HepG2 (cell line): ENCODE measurements around the gene CC2D1A. TPM values are rescaled to one million over a fixed set of nuclear protein-coding genes. Genes with fewer than 3 reads are reported as not detected.
A peak's percentile ranks its signal among the peaks of the same experiment; 100 is the strongest.

ENCODE experiments used
- ATAC-seq: fragments of 200-7000 bp; cut with Tn5 transposase; 3 replicates; pipeline ENCODE4 v1.9.1; 2020; ENCODE audit warnings: mild to moderate bottlenecking, moderate library complexity
- BruUV-seq: library from RNA; stranded (reverse); fragments of 400-500 nt; replicated peaks from 2 replicates; lab custom pipeline; 2021; lab: Mats Ljungman, UMichigan
- CTCF ChIA-PET: fragments of 300-600 bp; formaldehyde crosslinking; extraction: SDS; loops from one replicate; lab custom pipeline; 2021; ENCODE audit warnings: low total read pairs, inconsistent platforms, low intra/inter-chr PET ratio; lab: Yijun Ruan, JAX
- POLR2A ChIA-PET: fragments of 350-600 bp; sonication (Branson Sonifier 250); formaldehyde crosslinking; loops from one replicate; lab custom pipeline; 2020; ENCODE audit warnings: antibody characterized with exemption, inconsistent platforms; lab: Yijun Ruan, JAX
- DNase-seq: peaks from one replicate; pipeline ENCODE4 v3.0.0-alpha.2; 2015; ENCODE audit warnings: low spot score
- FAIRE-seq: peaks from 3 replicates; lab custom pipeline; 2011; peaks lifted over from hg19 to GRCh38; lab: Jason Lieb, UNC
- H2AFZ ChIP-seq: one replicate; pipeline ENCODE4 v1.6.1; 2011; ENCODE audit warnings: low read length, inconsistent platforms
- H3K27ac ChIP-seq: fragments of 300-600 bp; 3 replicates; pipeline ENCODE4 v1.8.0; 2011; ENCODE audit warnings: mixed run types, mild to moderate bottlenecking, mixed read lengths, low read length, inconsistent platforms; ENCODE audit not compliant: insufficient read depth; ENCODE audit errors: extremely low read length
- H3K27me3 ChIP-seq, 2 experiments: fragments of 200-600 bp in 1 of 2; 2 replicates in 1 of 2; 3 replicates in 1 of 2; pipeline versions ENCODE4 v1.6.0 to v1.8.0; 2011; ENCODE audit warnings: low read length in 2 of 2, mild to moderate bottlenecking in 2 of 2, moderate library complexity in 2 of 2, inconsistent platforms in 1 of 2; ENCODE audit not compliant: insufficient read depth in 2 of 2, control insufficient read depth in 1 of 2
- H3K36me3 ChIP-seq, 2 experiments: fragments of 200-600 bp in 1 of 2; replicated peaks in 1 of 2; 2 replicates in 1 of 2; 3 replicates in 1 of 2; pipeline versions ENCODE4 v1.5.1 to v1.8.0; 2011; ENCODE audit warnings: low read length in 2 of 2, inconsistent platforms in 1 of 2; ENCODE audit not compliant: insufficient read depth in 2 of 2, control insufficient read depth in 1 of 2
- H3K4me1 ChIP-seq: 2 replicates; pipeline ENCODE4 v1.5.1; 2012; ENCODE audit warnings: low read length, inconsistent platforms; ENCODE audit not compliant: insufficient read depth
- H3K4me2 ChIP-seq: 2 replicates; pipeline ENCODE4 v1.6.0; 2011; ENCODE audit warnings: low read depth, low read length, inconsistent platforms
- H3K4me3 ChIP-seq, 3 experiments: fragments of 200-600 bp in 1 of 3; sonication (generic), shearing (Covaris generic) in 1 of 3; replicated peaks in 1 of 3; 2 replicates each; pipeline ENCODE4 v1.5.1; 2011 to 2016; ENCODE audit warnings: low read length in 3 of 3, inconsistent platforms in 2 of 3, low read depth in 2 of 3, mild to moderate bottlenecking in 2 of 3, control low read depth in 1 of 3, mixed read lengths in 1 of 3; ENCODE audit not compliant: insufficient read depth in 1 of 3
- H3K79me2 ChIP-seq: one replicate; pipeline ENCODE4 v1.6.1; 2011; ENCODE audit warnings: low read length, inconsistent platforms; ENCODE audit not compliant: insufficient read depth
- H3K9ac ChIP-seq: 2 replicates; pipeline ENCODE4 v1.6.0; 2011; ENCODE audit warnings: mild to moderate bottlenecking, low read depth, low read length, inconsistent platforms; ENCODE audit not compliant: insufficient read depth
- H3K9me3 ChIP-seq: 2 replicates; pipeline ENCODE4 v1.5.1; 2012; ENCODE audit warnings: mild to moderate bottlenecking, low read length
- H4K20me1 ChIP-seq: 2 replicates; pipeline ENCODE4 v1.6.0; 2011; ENCODE audit warnings: inconsistent platforms, mild to moderate bottlenecking, low read length, moderate library complexity; ENCODE audit not compliant: insufficient read depth
- CHD4 ChIP-seq: fragments of 200-600 bp; sonication (generic); IDR thresholded peaks from 2 replicates; pipeline ENCODE4 v1.7.0; 2017; ENCODE audit warnings: mild to moderate bottlenecking, low read length, borderline replicate concordance
- FLYWCH1 ChIP-seq: sonication (generic); formaldehyde crosslinking; IDR thresholded peaks from 2 replicates; pipeline ENCODE4 v1.8.1; 2023; ENCODE audit warnings: mild to moderate bottlenecking, missing genetic modification reagents
- HOXA5 ChIP-seq: sonication (generic); formaldehyde crosslinking; IDR thresholded peaks from 2 replicates; pipeline ENCODE4 v1.4.0; 2020; ENCODE audit warnings: missing genetic modification reagents
- MAFF ChIP-seq: IDR thresholded peaks from 2 replicates; pipeline ENCODE4 v1.6.1; 2011; ENCODE audit warnings: low read depth, low read length, improper control_type of control experiment
- NKX3-1 ChIP-seq: sonication (generic); formaldehyde crosslinking; IDR thresholded peaks from 2 replicates; pipeline ENCODE4 v1.5.0; 2020; ENCODE audit warnings: missing genetic modification reagents
- ZNF34 ChIP-seq: sonication (generic); formaldehyde crosslinking; IDR thresholded peaks from 2 replicates; pipeline ENCODE4 v1.4.0; 2020; ENCODE audit warnings: mild to moderate bottlenecking, missing genetic modification reagents, borderline replicate concordance
- ZNF558 ChIP-seq: sonication (generic); formaldehyde crosslinking; IDR thresholded peaks from 2 replicates; pipeline ENCODE4 v1.9.0; 2022; ENCODE audit warnings: mild to moderate bottlenecking, missing genetic modification reagents, borderline replicate concordance
- ZNF629 ChIP-seq: sonication (generic); formaldehyde crosslinking; conservative IDR thresholded peaks from 2 replicates; pipeline ENCODE4 v1.5.0; 2020; ENCODE audit warnings: missing genetic modification reagents
- WGBS: methylation state at CpG from one replicate; pipeline ENCODE4 v1.1.6; 2017; ENCODE audit warnings: low lambda C conversion rate; 5-methylcytosine and 5-hydroxymethylcytosine counted together
- in situ Hi-C: cut with HindIII; loops from 2 replicates; pipeline ENCODE4 v1.10.0; 2017; ENCODE audit warnings: low pct_unique_long_range_greater_than_20kb; ENCODE audit not compliant: extremely low pct_ligation_motif_present
- intact Hi-C: fragments of 100-400 bp; cut with micrococcal nuclease; formaldehyde crosslinking; loops from one replicate; pipeline ENCODE4 v1.10.0; 2022; ENCODE audit not compliant: unreplicated experiment
- polyA plus RNA-seq, 8 experiments: library from polyadenylated mRNA; depleted of rRNA in 3 of 8; stranded (reverse) in 7 of 8; unstranded in 1 of 8; fragments of >200 nt; fragmentation: Illumina TruSeq in 4 of 8; extraction: Trizol in 4 of 8; gene quantifications; 2 replicates each; pipeline versions ENCODE4 v1.2.1 to v1.2.3, GENCODE V29; 2011 to 2016; ENCODE audit warnings: low read depth in 4 of 8, missing spikeins in 1 of 8, mixed read lengths in 1 of 8; ENCODE audit not compliant: insufficient read depth in 1 of 8
- total RNA-seq, 5 experiments: library from RNA; depleted of rRNA; stranded (reverse); fragments of >200 nt; fragmentation: Illumina TruSeq; extraction: Trizol; gene quantifications; 2 replicates each; pipeline ENCODE4 v1.2.3, GENCODE V29; 2016; ENCODE audit warnings: low read depth in 1 of 5
- TF ChIP-seq, protein P1 (sequence below): sonication (generic); formaldehyde crosslinking; IDR thresholded peaks from 2 replicates; pipeline ENCODE4 v1.5.0; 2020; ENCODE audit warnings: mild to moderate bottlenecking, missing genetic modification reagents
- TF ChIP-seq, protein P2 (sequence below): sonication (generic); formaldehyde crosslinking; IDR thresholded peaks from 2 replicates; pipeline ENCODE4 v1.4.0; 2020; ENCODE audit warnings: low read depth, mild to moderate bottlenecking, missing genetic modification reagents
- TF ChIP-seq, protein P3 (sequence below): sonication (generic); formaldehyde crosslinking; IDR thresholded peaks from 2 replicates; pipeline ENCODE4 v1.8.0; 2022; ENCODE audit warnings: low read depth, missing genetic modification reagents
- TF ChIP-seq, protein P4 (sequence below): sonication (generic); formaldehyde crosslinking; IDR thresholded peaks from 2 replicates; pipeline ENCODE4 v1.4.0; 2020; ENCODE audit warnings: mild to moderate bottlenecking, missing genetic modification reagents
- TF ChIP-seq, protein P5 (sequence below): sonication (generic); formaldehyde crosslinking; IDR thresholded peaks from 2 replicates; pipeline ENCODE4 v1.9.0; 2021; ENCODE audit warnings: mild to moderate bottlenecking, missing genetic modification reagents

CC2D1A gene
- total and polyA plus RNA-seq, 2 of the 13 experiments (the other 11 are each of a cell fraction or from before 2014, with no cell fraction given) = 9.7 to 11.5 TPM

DNA sequence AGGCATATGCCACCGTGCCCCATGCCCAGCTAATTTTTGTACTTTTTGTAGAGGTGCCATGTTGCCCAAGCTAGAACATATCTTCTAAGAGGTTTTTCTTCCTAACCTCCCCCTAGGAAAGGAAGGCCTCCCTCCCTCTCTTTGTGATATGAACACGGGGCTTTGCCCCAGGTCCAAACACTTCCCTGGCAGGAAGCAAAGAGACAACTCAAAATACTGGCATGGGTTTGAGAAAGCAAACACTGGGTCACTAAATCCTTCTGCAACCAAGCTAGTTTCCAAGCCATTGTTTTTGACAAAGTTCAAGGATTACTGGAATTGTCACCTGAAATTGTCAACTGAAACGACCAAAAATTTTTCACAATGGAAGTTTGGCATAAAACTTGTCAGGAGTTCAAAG lies 8.8 kb downstream of the CC2D1A start (continued):
- TF ChIP-seq, protein P1, sequence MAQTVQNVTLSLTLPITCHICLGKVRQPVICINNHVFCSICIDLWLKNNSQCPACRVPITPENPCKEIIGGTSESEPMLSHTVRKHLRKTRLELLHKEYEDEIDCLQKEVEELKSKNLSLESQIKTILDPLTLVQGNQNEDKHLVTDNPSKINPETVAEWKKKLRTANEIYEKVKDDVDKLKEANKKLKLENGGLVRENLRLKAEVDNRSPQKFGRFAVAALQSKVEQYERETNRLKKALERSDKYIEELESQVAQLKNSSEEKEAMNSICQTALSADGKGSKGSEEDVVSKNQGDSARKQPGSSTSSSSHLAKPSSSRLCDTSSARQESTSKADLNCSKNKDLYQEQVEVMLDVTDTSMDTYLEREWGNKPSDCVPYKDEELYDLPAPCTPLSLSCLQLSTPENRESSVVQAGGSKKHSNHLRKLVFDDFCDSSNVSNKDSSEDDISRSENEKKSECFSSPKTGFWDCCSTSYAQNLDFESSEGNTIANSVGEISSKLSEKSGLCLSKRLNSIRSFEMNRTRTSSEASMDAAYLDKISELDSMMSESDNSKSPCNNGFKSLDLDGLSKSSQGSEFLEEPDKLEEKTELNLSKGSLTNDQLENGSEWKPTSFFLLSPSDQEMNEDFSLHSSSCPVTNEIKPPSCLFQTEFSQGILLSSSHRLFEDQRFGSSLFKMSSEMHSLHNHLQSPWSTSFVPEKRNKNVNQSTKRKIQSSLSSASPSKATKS = no peak
- TF ChIP-seq NKX3-1 (no peak), ZNF34 (no peak), MAFF (no peak), FLYWCH1 (CRISPR knock-in tag) (no peak)
- TF ChIP-seq, protein P2, sequence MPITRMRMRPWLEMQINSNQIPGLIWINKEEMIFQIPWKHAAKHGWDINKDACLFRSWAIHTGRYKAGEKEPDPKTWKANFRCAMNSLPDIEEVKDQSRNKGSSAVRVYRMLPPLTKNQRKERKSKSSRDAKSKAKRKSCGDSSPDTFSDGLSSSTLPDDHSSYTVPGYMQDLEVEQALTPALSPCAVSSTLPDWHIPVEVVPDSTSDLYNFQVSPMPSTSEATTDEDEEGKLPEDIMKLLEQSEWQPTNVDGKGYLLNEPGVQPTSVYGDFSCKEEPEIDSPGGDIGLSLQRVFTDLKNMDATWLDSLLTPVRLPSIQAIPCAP = no peak
- TF ChIP-seq, protein P3, sequence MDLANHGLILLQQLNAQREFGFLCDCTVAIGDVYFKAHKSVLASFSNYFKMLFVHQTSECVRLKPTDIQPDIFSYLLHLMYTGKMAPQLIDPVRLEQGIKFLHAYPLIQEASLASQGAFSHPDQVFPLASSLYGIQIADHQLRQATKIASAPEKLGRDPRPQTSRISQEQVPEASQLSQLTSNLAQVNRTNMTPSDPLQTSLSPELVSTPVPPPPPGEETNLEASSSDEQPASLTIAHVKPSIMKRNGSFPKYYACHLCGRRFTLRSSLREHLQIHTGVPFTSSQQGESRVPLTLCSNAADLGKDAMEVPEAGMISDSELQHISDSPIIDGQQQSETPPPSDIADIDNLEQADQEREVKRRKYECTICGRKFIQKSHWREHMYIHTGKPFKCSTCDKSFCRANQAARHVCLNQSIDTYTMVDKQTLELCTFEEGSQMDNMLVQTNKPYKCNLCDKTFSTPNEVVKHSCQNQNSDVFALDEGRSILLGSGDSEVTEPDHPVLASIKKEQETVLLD = no peak
- TF ChIP-seq, protein P4, sequence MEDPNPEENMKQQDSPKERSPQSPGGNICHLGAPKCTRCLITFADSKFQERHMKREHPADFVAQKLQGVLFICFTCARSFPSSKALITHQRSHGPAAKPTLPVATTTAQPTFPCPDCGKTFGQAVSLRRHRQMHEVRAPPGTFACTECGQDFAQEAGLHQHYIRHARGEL = no peak

DNA sequence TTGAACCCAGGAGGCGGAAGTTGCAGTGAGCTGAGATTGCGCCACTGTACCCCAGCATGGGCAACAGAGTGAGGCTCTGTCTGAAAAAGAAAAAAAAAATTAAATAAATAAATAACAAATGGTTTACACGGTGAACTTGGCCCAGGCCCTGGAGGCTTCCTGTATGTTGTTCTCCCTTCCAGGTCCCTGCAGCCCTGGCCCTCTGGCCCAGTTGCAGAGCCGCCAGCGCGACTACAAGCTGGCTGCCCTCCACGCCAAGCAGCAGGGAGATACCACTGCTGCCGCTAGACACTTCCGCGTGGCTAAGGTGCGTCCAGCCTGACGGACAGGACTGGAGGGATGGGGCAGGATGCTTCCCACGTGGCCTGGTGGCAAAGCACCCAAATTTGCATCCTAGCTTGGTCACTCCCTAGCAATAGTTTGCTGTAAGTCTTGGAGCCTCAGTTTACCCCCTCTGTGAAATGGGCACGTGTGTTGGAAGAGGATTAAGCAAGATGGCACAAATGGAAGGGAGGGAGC lies 11.9 kb downstream of the CC2D1A start:
- DNase-seq (no peak), ATAC-seq (no peak), FAIRE-seq (no peak)
- Histone ChIP-seq H3K36me3 (peaks cover 9 to 52% of the 10 kb centered on the region in 2 experiments; a peak in 4 of 5 replicates), H3K27me3 (no peaks in the 10 kb centered on the region), H3K4me3 (no peak overlapping the region), H2AFZ (no peak overlapping the region), H3K4me1 (no peaks in the 10 kb centered on the region), H3K27ac (peak overlapping the region; percentile 22), H3K9me3 (peaks cover 5% of the 10 kb centered on the region; the same call in 1 of the 2 replicates), H3K79me2 (no peaks in the 10 kb centered on the region), H4K20me1 (no peaks in the 10 kb centered on the region), H3K4me2 (no peak overlapping the region), H3K9ac (no peak overlapping the region)
- BruUV-seq = no TSS peak
- 90% methylated on average over 12 of the region's 14 CpGs for WGBS
- intact Hi-C loops = no loop called here
- CTCF ChIA-PET = no interaction called here
- POLR2A ChIA-PET = no interaction called here
- in situ Hi-C loops = no loop called here
- TF ChIP-seq, protein P5, sequence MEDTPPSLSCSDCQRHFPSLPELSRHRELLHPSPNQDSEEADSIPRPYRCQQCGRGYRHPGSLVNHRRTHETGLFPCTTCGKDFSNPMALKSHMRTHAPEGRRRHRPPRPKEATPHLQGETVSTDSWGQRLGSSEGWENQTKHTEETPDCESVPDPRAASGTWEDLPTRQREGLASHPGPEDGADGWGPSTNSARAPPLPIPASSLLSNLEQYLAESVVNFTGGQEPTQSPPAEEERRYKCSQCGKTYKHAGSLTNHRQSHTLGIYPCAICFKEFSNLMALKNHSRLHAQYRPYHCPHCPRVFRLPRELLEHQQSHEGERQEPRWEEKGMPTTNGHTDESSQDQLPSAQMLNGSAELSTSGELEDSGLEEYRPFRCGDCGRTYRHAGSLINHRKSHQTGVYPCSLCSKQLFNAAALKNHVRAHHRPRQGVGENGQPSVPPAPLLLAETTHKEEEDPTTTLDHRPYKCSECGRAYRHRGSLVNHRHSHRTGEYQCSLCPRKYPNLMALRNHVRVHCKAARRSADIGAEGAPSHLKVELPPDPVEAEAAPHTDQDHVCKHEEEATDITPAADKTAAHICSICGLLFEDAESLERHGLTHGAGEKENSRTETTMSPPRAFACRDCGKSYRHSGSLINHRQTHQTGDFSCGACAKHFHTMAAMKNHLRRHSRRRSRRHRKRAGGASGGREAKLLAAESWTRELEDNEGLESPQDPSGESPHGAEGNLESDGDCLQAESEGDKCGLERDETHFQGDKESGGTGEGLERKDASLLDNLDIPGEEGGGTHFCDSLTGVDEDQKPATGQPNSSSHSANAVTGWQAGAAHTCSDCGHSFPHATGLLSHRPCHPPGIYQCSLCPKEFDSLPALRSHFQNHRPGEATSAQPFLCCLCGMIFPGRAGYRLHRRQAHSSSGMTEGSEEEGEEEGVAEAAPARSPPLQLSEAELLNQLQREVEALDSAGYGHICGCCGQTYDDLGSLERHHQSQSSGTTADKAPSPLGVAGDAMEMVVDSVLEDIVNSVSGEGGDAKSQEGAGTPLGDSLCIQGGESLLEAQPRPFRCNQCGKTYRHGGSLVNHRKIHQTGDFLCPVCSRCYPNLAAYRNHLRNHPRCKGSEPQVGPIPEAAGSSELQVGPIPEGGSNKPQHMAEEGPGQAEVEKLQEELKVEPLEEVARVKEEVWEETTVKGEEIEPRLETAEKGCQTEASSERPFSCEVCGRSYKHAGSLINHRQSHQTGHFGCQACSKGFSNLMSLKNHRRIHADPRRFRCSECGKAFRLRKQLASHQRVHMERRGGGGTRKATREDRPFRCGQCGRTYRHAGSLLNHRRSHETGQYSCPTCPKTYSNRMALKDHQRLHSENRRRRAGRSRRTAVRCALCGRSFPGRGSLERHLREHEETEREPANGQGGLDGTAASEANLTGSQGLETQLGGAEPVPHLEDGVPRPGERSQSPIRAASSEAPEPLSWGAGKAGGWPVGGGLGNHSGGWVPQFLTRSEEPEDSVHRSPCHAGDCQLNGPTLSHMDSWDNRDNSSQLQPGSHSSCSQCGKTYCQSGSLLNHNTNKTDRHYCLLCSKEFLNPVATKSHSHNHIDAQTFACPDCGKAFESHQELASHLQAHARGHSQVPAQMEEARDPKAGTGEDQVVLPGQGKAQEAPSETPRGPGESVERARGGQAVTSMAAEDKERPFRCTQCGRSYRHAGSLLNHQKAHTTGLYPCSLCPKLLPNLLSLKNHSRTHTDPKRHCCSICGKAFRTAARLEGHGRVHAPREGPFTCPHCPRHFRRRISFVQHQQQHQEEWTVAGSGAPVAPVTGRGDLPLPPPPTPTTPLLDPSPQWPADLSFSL (CRISPR knock-in tag) = no peak
- TF ChIP-seq HOXA5 (CRISPR knock-in tag) = no peak
- 0 out of 2 replicates have a peak, but pooled peaks have one; percentile 33 for TF ChIP-seq CHD4
- peak; percentile 96 for TF ChIP-seq ZNF629
- TF ChIP-seq ZNF558 (CRISPR knock-in tag) = no peak
